ENCODE data around the gene PPCDC. TPM values are rescaled to one million over a fixed set of nuclear protein-coding genes. Genes with fewer than 3 reads are reported as not detected.

Gene PPCDC
- polyA plus RNA-seq, 3 donors, result 14.2 to 33.7 (median 18.7) TPM

- H4K20me1 ChIP-seq (ENCODE audit: insufficient read depth, low read length), result no peaks in the 10 kb centered on the region
- H3K4me1 ChIP-seq (ENCODE audit: control insufficient read depth in 1 of 2, insufficient read depth in 2 of 2, low read length in 2 of 2), result peaks cover 70% of the 10 kb centered on the region in 2 donors
- Mint-ChIP-seq H3K36me3 (peaks cover 23 to 44% of the 10 kb centered on the region in 2 donors), H3K27me3 (ENCODE audit: low read depth in 3 of 3) (peaks cover 0 to 1% (median 0%) of the 10 kb centered on the region in 3 donors), H3K27ac (peak overlapping the region; percentile 83 to 92 (median 89)), H3K4me1 (peaks cover 65% of the 10 kb centered on the region), H3K4me3 (peak overlapping the region in 1 of 2 donors; percentile 84), H3K9me3 (no peaks in the 10 kb centered on the region)
- H3K9me3 ChIP-seq (replicated peaks in 1 of 2; ENCODE audit: control insufficient read depth in 1 of 2, insufficient read depth in 1 of 2, low read length in 2 of 2), result no peaks in the 10 kb centered on the region
- intact Hi-C loops (cut with micrococcal nuclease), result loop anchor here in 1 of 2 donors (5.0 kb wide), 1 partner anchor 37 kb away; no protein-coding TSS in a partner anchor
- peak overlapping the region in 1 of 3 experiments; percentile 64 for H3K4me3 ChIP-seq (replicated peaks in 1 of 3; ENCODE audit: low read depth in 2 of 3, low read length in 3 of 3)
- DNase-seq, result no peak
- H3K4me2 ChIP-seq (replicated peaks; ENCODE audit: extremely low read depth, low read length, poor library complexity, severe bottlenecking), result no peak overlapping the region
- no peaks in the 10 kb centered on the region for H3K27me3 ChIP-seq (ENCODE audit: control insufficient read depth in 2 of 2, insufficient read depth in 2 of 2, low read length in 2 of 2)
- H2AFZ ChIP-seq (ENCODE audit: insufficient read depth, low read depth, low read length, poor library complexity, severe bottlenecking), result no peak overlapping the region
- peak overlapping the region; percentile 56 for H3K9ac ChIP-seq (ENCODE audit: insufficient read depth, low read length, poor library complexity, severe bottlenecking)
- H3K79me2 ChIP-seq (ENCODE audit: insufficient read depth, low read length), result peaks cover 26% of the 10 kb centered on the region
- WGBS (ENCODE audit: insufficient coverage), result 93% methylated on average over 3 of the region's 4 CpGs
- peak overlapping the region; percentile 82 to 84 for H3K27ac ChIP-seq (ENCODE audit: low read depth in 1 of 2, low read length in 2 of 2)
- TF ChIP-seq CTCF (IDR thresholded peaks at IDR 0.05), result no peak
- H3K36me3 ChIP-seq (replicated peaks in 1 of 2; ENCODE audit: control insufficient read depth in 1 of 2, insufficient read depth in 2 of 2, low read length in 2 of 2), result peaks cover 0 to 4% of the 10 kb centered on the region in 2 donors
Measured at GRCh38 chr15:75030424-75030823, 7.0 kb downstream of the PPCDC start.

- H3K27me3 ChIP-seq (ENCODE audit: control insufficient read depth in 2 of 2, insufficient read depth in 2 of 2, low read length in 2 of 2), result no peaks in the 10 kb centered on the region
- DNase-seq, result peak in 2 of 3 donors; percentile 37 to 69
- WGBS (ENCODE audit: insufficient coverage), result no CpG with 5 or more reads among the region's 4 CpGs
- Mint-ChIP-seq H3K27ac (peak overlapping the region; percentile 69 to 87 (median 82)), H3K4me3 (peak overlapping the region in 1 of 2 donors; percentile 60), H3K4me1 (peaks cover 71% of the 10 kb centered on the region), H3K9me3 (peaks cover 0 to 1% (median 0%) of the 10 kb centered on the region in 7 donors), H3K36me3 (peaks cover 24 to 43% of the 10 kb centered on the region in 2 donors), H3K27me3 (ENCODE audit: low read depth in 3 of 3) (peaks cover 0 to 2% (median 1%) of the 10 kb centered on the region in 3 donors)
- no peak overlapping the region for H3K4me3 ChIP-seq (replicated peaks in 1 of 3; ENCODE audit: low read depth in 2 of 3, low read length in 3 of 3)
- H3K9me3 ChIP-seq (replicated peaks in 1 of 2; ENCODE audit: control insufficient read depth in 1 of 2, insufficient read depth in 1 of 2, low read length in 2 of 2), result no peaks in the 10 kb centered on the region
- H3K4me1 ChIP-seq (ENCODE audit: control insufficient read depth in 1 of 2, insufficient read depth in 2 of 2, low read length in 2 of 2), result peaks cover 66 to 68% of the 10 kb centered on the region in 2 donors
- peak overlapping the region in 1 of 2 donors; percentile 61 for H3K27ac ChIP-seq (ENCODE audit: low read depth in 1 of 2, low read length in 2 of 2)
- H4K20me1 ChIP-seq (ENCODE audit: insufficient read depth, low read length), result no peaks in the 10 kb centered on the region
- H3K9ac ChIP-seq (ENCODE audit: insufficient read depth, low read length, poor library complexity, severe bottlenecking), result peak overlapping the region; percentile 11
- H3K36me3 ChIP-seq (replicated peaks in 1 of 2; ENCODE audit: control insufficient read depth in 1 of 2, insufficient read depth in 2 of 2, low read length in 2 of 2), result peaks cover 0 to 4% of the 10 kb centered on the region in 2 donors
- no peak for TF ChIP-seq CTCF (IDR thresholded peaks at IDR 0.05)
- H3K79me2 ChIP-seq (ENCODE audit: insufficient read depth, low read length), result peaks cover 15% of the 10 kb centered on the region
- H2AFZ ChIP-seq (ENCODE audit: insufficient read depth, low read depth, low read length, poor library complexity, severe bottlenecking), result no peak overlapping the region
- intact Hi-C loops (cut with micrococcal nuclease), result loop anchor here in 1 of 2 donors (5.0 kb wide), 1 partner anchor 35 kb away; no protein-coding TSS in a partner anchor
- H3K4me2 ChIP-seq (replicated peaks; ENCODE audit: extremely low read depth, low read length, poor library complexity, severe bottlenecking), result peak overlapping the region; percentile 25
Measured at GRCh38 chr15:75031848-75032247, 8.5 kb downstream of the PPCDC start.

Data from CD14-positive monocyte (primary cell).